Testis (tissue), 3 donors: ENCODE results near the gene CCSER1. TPM values are rescaled to one million over a fixed set of nuclear protein-coding genes. Genes with fewer than 3 reads are reported as not detected.
A peak's percentile ranks its signal among the peaks of the same experiment; 100 is the strongest.

Experiments used
- DNase-seq: peaks from one replicate; pipeline ENCODE4 v3.0.0-alpha.2; 2019
- H3K27ac ChIP-seq, 2 donors: fragments of 200-600 bp; sonication (generic); one replicate each; pipeline ENCODE4 v1.5.1; 2019
- H3K27me3 ChIP-seq: fragments of 200-600 bp; sonication (generic); one replicate; pipeline ENCODE4 v1.5.1; 2019
- H3K36me3 ChIP-seq: fragments of 200-600 bp; sonication (generic); one replicate; pipeline ENCODE4 v1.5.1; 2017; ENCODE audit warnings: low read depth; ENCODE audit errors: missing control alignments
- H3K4me1 ChIP-seq: fragments of 200-600 bp; sonication (generic); one replicate; pipeline ENCODE4 v1.5.1; 2019
- H3K4me3 ChIP-seq, 2 donors: fragments of 200-600 bp; sonication (generic); one replicate each; pipeline ENCODE4 v1.5.1; 2017 to 2019
- H3K9me3 ChIP-seq: fragments of 200-600 bp; sonication (generic); one replicate; pipeline ENCODE4 v1.5.1; 2017
- POLR2A ChIP-seq: fragments of 450-650 bp; IDR thresholded peaks from one replicate; pipeline ENCODE4 v1.6.1; 2017; ENCODE audit warnings: antibody characterized with exemption, mild to moderate bottlenecking, moderate library complexity
- WGBS, 2 donors: methylation state at CpG; one replicate each; pipeline ENCODE4 v1.1.5; 2018; 5-methylcytosine and 5-hydroxymethylcytosine counted together
- intact Hi-C: fragments of 100-400 bp; cut with DNase I; formaldehyde crosslinking; loops from one replicate; pipeline ENCODE4 v1.15.1; 2023; ENCODE audit warnings: low total_unique reads
- polyA plus RNA-seq: library from polyadenylated mRNA; stranded (reverse); fragments of 350-450 nt; fragmentation: Illumina TruSeq; extraction: RNeasy Lipid Tissue Mini Kit (QIAGEN cat#74804); gene quantifications from one replicate; pipeline ENCODE4 v1.2.3, GENCODE V29; 2014; ENCODE audit warnings: low read depth, low replicate concordance; ENCODE audit not compliant: insufficient read depth
- total RNA-seq, 2 donors: library from RNA; depleted of rRNA; stranded (reverse); fragments of >200 nt; gene quantifications; one replicate each; pipeline ENCODE4 v1.2.3, GENCODE V29; 2016
- TF ChIP-seq, protein P1 (sequence below), 3 experiments: fragments of 450-650 bp in 2 of 3; fragments of 200-600 bp in 1 of 3; sonication (generic) in 1 of 3; IDR thresholded peaks; one replicate each; pipeline ENCODE4 v1.5.1; 2016 to 2019; ENCODE audit warnings: antibody characterized with exemption in 3 of 3, mild to moderate bottlenecking in 2 of 3, moderate library complexity in 1 of 3

CCSER1 gene
- total and polyA plus RNA-seq, 3 donors from 2014 or later = 20.2 to 105 (median 82.8) TPM

- no peak for TF ChIP-seq POLR2A
- TF ChIP-seq, protein P1, sequence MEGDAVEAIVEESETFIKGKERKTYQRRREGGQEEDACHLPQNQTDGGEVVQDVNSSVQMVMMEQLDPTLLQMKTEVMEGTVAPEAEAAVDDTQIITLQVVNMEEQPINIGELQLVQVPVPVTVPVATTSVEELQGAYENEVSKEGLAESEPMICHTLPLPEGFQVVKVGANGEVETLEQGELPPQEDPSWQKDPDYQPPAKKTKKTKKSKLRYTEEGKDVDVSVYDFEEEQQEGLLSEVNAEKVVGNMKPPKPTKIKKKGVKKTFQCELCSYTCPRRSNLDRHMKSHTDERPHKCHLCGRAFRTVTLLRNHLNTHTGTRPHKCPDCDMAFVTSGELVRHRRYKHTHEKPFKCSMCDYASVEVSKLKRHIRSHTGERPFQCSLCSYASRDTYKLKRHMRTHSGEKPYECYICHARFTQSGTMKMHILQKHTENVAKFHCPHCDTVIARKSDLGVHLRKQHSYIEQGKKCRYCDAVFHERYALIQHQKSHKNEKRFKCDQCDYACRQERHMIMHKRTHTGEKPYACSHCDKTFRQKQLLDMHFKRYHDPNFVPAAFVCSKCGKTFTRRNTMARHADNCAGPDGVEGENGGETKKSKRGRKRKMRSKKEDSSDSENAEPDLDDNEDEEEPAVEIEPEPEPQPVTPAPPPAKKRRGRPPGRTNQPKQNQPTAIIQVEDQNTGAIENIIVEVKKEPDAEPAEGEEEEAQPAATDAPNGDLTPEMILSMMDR (IDR thresholded peaks at IDR 0.05) = no peak
- Histone ChIP-seq H3K4me3 (no peak overlapping the region), H3K27me3 (no peaks in the 10 kb centered on the region), H3K36me3 (no peaks in the 10 kb centered on the region), H3K4me1 (no peaks in the 10 kb centered on the region), H3K9me3 (no peaks in the 10 kb centered on the region), H3K27ac (no peak overlapping the region)
- no peak for DNase-seq
- intact Hi-C loops = no loop called here
These were observed 930.7 kb downstream of the CCSER1 start for GRCh38 chr4:91057871-91058270.

DNA sequence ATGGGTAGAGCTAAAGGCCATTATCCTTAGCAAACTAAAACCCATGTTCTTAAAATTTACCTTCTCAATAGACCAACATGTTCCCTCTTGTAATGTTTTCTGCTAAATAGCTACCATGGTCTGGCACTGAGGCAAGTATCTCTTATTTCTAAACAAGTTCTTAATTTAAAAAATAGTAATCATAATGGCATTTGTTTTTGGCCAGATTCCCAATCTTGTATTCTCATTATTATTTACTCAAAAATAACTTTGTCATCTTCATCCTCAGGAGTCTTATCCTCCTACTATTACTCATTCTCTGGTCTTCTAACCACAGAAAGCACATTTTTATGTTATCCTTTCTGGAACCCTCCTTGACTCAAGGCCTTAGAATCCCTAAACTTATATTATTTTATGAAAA is 931.2 kb downstream of the CCSER1 start:
- no peak for TF ChIP-seq POLR2A
- TF ChIP-seq, protein P1 (IDR thresholded peaks at IDR 0.05) = no peak
- no peaks in the 10 kb centered on the region for H3K4me1 ChIP-seq
- H3K27ac ChIP-seq = no peak overlapping the region
- H3K27me3 ChIP-seq = no peaks in the 10 kb centered on the region
- H3K9me3 ChIP-seq = no peaks in the 10 kb centered on the region
- intact Hi-C loops = no loop called here
- no peak for DNase-seq
- H3K4me3 ChIP-seq = no peak overlapping the region
- no peaks in the 10 kb centered on the region for H3K36me3 ChIP-seq

DNA sequence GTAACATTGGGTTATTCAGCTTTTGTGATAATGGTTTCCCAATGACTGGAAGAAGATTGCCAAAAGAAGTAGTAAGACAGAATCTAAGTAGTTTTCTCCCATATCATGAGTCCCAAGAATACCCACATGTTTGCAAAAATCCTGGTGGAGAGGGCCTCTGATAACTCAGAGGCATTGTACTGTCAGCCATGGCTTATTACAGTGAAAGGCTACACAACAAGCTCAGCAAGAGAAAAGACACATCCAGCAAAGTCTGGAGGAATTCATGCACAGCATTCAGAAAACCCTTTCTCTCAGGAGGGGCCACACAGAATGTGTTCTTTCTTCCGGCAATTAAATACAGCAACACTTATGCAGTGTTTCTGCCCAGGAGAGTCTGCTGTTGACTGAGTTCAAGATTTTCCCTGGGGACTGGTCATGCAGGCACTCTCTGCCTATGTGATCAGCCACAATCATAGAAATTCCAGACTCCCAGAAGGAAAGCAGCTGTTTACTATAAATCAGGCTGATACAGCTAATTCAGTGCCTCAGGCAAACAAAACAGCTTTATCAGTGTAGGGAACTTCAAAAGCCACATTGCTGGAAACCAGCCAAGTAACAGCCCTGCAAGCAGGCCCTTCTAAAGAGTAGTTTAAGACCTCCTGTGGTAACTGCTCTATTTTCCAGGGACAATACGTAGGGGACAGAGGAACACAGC is 937.1 kb downstream of the CCSER1 start:
- no peak for TF ChIP-seq POLR2A
- TF ChIP-seq, protein P1 (IDR thresholded peaks at IDR 0.05) = no peak
- intact Hi-C loops = no loop called here
- DNase-seq = peak; percentile 19
- no peaks in the 10 kb centered on the region for H3K9me3 ChIP-seq
- H3K4me1 ChIP-seq = peaks cover 8% of the 10 kb centered on the region
- no peaks in the 10 kb centered on the region for H3K36me3 ChIP-seq
- no peak overlapping the region for H3K4me3 ChIP-seq
- no peak overlapping the region for H3K27ac ChIP-seq
- WGBS, 2 donors = 25 to 39% methylated on average over 2 of the region's 2 CpGs
- no peaks in the 10 kb centered on the region for H3K27me3 ChIP-seq

DNA sequence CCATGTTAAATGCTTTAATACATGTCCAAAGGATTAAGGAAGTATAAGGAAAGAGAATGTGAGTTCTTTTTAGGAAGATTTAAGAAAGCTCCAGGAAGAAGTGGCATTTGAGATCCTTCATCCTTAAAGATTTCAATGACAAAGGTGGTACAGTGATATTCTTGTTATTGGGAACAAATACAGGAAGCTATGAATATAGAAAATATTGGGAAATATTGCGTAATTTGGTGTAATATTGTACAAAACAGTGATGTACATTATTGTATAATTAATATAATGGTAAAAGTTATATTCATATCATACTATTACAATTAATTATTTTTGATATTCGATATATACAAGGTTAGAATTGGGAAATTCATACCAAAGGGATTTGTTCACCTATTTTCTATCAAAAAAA is 937.9 kb downstream of the CCSER1 start:
- intact Hi-C loops = no loop called here
- no peaks in the 10 kb centered on the region for H3K9me3 ChIP-seq
- DNase-seq = no peak
- no peak overlapping the region for H3K4me3 ChIP-seq
- TF ChIP-seq, protein P1 (IDR thresholded peaks at IDR 0.05) = no peak
- no peak for TF ChIP-seq POLR2A
- H3K4me1 ChIP-seq = peaks cover 8% of the 10 kb centered on the region
- H3K27ac ChIP-seq = no peak overlapping the region
- H3K27me3 ChIP-seq = no peaks in the 10 kb centered on the region
- no peaks in the 10 kb centered on the region for H3K36me3 ChIP-seq
- WGBS, 2 donors = 95 to 97% methylated on average over 2 of the region's 2 CpGs

- no peaks in the 10 kb centered on the region for H3K36me3 ChIP-seq
- no peaks in the 10 kb centered on the region for H3K27me3 ChIP-seq
- no peak overlapping the region for H3K27ac ChIP-seq
- WGBS, 2 donors = 94 to 99% methylated on average over 3 of the region's 3 CpGs
- DNase-seq = no peak
- intact Hi-C loops = no loop called here
- H3K9me3 ChIP-seq = no peaks in the 10 kb centered on the region
- TF ChIP-seq, protein P1 (IDR thresholded peaks at IDR 0.05) = no peak
- TF ChIP-seq POLR2A = no peak
- no peak overlapping the region for H3K4me3 ChIP-seq
- H3K4me1 ChIP-seq = no peaks in the 10 kb centered on the region
These were observed 943.5 kb downstream of the CCSER1 start for GRCh38 chr4:91070736-91071135.
